Measurements from ENCODE around the gene MARS1. TPM values are rescaled to one million over a fixed set of nuclear protein-coding genes. Genes with fewer than 3 reads are reported as not detected.
"Not testable (repeated sequence)": the region's sequence is repeated elsewhere in the genome, so short reads cannot be mapped to it uniquely, and the experiment has no call there.

Gene MARS1
- total RNA-seq (2014; rRNA removed; shearing (Covaris generic)): 79.7 and 94.8 TPM in 2 replicates

- peak; percentile 95 for DNase-seq (ENCODE audit: low read depth)
Observed at GRCh38 chr12:57487597-57488401, at the start of gene MARS1. Gene MARS1 (plus strand): TSS chr12:57488068. CDS start chr12:57488091, 23 bp downstream.

DNA sequence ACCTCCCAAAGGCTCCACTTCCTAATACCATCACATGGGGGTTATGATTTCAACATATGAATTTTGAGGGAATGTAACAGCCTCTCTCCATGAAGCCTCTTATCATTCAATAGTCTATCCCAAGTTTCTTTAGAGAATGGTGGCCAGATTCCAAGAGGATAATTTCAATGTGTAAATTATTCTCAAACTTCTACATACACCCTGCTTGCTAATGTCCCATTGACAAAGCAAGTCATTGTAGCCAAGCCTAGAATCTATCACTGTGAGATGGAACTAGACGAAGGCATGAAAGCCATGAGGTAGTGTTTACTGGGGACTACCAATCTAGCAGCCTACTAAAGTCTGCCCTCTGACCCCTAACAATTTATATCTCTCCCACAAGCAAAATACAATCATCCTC lies 49.5 kb upstream of the MARS1 start:
- DNase-seq (ENCODE audit: low read depth): no peak

DNA sequence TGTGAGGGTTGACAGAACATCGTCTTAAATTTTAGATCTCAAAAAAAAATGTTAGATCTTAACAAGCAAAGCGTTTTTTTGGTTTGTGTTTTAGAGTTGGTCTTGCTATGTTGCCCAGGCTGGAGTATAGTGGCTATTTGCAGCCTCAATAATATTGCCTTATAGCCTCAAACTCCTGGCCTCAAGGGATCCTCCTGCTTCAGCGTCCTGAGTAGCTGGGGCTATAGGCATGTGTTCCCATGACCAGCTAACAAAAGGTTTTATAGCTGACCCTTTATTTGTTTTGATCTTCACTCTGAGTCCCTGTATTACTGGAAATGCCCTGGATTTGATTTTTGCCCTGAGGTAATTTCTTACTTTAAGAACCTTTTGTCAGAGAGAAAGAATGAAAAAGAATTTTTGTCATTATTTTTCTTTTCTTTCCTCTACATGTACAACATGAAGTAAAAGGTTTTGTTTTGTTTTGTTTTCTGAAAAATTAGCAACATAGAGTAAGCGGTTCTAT lies 48.1 kb upstream of the MARS1 start:
- DNase-seq (ENCODE audit: low read depth): no peak

- not testable (repeated sequence) for DNase-seq (ENCODE audit: low read depth)
Observed at GRCh38 chr12:57441393-57441792, 46.5 kb upstream of the MARS1 start.

DNA sequence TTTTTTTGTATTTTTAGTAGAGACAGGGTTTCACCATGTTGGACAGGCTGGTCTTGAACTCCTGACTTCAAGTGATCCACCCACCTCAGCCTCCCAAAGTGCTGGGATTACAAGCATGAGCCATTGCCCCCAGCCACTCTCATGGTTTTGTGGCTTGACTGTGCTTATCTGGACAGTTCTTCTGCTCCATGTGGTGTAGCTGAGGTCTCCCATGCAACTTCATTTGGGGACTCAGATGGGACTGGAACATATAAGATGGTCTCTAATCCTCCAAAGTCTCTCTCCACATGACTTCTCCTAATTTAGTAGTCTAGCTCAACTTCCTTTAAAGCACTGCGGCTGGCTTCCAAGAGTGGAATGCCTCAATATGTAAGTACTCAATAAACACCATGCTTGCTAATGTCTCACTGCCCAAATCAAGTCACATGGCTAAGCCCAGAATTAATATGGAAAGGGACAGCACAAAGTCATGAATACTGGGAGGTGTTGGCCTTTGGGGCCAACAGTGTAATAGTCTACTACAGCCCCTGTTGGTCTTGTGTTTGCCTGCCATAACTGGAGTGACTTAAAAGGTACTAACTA lies 45.9 kb upstream of the MARS1 start:
- DNase-seq (ENCODE audit: low read depth): no peak

DNA sequence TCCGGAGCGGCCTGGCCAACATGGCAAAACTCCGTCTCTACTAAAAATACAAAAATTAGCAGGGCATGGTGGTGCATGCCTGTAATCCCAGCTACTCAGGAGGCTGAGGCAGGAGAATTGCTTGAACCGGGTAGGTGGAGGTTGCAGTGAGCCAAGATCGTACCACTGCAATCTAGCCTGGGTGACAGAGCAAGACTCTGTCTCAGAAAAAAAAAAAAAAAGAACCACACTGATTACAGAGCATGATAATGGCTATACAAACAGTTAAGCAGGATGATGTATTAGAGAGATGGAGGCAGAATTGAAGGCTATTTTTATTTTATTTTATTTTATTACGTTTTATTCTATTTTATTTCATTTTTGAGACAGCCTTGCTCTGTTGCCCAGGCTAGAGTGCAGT lies 43.5 kb upstream of the MARS1 start:
- not testable (repeated sequence) for DNase-seq (ENCODE audit: low read depth)

GRCh38 chr12:57444744-57445143 lies 43.1 kb upstream of the MARS1 start:
- no peak for DNase-seq (ENCODE audit: low read depth)

GRCh38 chr12:57446292-57446960 lies 41.4 kb upstream of the MARS1 start:
- DNase-seq (ENCODE audit: low read depth): no peak

DNA sequence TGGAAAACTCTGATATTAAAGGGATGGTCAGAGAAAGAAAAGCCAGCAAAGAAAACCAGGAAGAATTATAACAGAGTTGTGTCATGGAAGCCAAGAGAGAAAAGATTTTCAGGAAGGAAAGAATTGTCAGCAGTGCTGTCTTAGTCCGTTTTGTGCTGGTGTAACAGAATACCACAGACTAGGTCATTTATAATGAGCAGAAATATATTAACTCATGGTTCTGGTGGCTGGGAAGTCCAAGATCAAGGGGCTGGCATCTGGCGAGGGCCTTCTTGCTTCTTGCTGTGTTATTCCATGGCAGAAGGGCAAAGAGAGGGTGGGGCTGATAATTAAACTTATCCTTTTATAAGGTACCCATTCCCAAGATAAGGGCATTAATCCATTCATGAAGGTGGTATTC lies 39.2 kb upstream of the MARS1 start:
- no peak for DNase-seq (ENCODE audit: low read depth)

DNA sequence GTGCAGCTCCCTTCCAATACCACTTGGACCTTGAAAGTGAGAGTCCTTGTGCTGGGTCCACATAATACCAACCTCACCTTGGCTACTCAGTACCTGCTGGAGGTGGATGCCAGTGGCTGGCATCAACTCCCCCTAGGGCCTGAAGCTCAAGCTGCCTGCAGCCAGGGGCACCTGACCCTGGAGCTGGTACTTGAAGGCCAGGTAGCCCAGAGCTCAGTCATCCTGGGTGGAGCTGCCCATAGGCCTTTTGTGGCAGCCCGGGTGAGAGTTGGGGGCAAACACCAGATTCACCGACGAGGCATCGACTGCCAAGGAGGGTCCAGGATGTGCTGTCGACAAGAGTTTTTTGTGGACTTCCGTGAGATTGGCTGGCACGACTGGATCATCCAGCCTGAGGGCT lies 38.5 kb upstream of the MARS1 start:
- DNase-seq (ENCODE audit: low read depth): no peak

DNA sequence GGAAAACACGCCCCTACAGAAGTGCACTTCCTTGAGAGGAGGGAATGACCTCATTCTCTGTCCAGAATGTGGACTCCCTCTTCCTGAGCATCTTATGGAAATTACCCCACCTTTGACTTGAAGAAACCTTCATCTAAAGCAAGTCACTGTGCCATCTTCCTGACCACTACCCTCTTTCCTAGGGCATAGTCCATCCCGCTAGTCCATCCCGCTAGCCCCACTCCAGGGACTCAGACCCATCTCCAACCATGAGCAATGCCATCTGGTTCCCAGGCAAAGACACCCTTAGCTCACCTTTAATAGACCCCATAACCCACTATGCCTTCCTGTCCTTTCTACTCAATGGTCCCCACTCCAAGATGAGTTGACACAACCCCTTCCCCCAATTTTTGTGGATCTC lies 37.8 kb upstream of the MARS1 start:
- DNase-seq (ENCODE audit: low read depth): no peak

- no peak for DNase-seq (ENCODE audit: low read depth)
Observed at GRCh38 chr12:57451233-57451778, 36.6 kb upstream of the MARS1 start.

GRCh38 chr12:57452181-57452936 lies 35.5 kb upstream of the MARS1 start:
- DNase-seq (ENCODE audit: low read depth): peak; percentile 71

DNA sequence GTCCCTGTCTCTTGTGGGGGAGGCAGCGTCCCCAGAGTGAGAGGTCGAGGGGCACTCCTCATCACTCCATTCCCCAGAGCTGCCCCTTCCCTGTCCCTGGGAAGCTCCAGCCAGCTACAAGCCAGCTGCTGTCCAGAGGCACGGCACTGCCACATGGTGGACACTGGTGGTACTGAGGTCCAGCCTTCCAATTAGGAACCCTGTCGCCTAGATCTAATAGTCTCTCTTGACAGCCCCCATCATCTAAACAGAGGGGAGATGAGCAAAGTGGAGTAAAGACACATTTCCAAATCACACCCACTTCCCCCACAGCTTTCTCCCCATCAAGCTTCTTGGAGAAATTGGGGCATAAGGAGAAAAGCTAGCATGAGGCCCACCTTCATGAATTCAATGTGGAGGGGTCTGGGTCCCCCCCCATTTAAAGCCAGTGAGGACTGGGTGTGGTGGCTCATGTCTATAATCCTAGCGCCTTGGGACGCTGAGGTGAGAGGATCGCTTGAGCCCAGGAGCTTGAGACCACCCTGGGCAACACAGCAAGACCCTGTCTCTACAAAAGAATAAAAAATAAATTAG lies 34.8 kb upstream of the MARS1 start:
- DNase-seq (ENCODE audit: low read depth): peak; percentile 66

DNA sequence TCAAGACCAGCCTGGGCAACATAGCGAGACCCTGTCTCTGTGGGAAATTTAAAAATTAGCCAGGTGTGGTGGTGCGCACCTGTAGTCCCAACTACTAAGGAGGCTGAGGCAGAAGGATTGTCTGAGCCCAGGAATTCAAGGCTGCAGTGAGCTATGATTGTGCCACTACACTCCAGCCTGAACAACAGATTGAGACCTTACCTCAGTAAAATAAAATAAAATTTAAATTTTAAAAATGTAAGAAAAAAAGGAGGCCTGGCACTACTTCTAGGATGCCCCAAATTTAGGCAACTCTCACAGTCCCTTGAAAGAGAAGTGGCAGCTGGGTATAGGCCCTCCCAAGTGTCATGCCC lies 33.7 kb upstream of the MARS1 start:
- no peak for DNase-seq (ENCODE audit: low read depth)

- DNase-seq (ENCODE audit: low read depth): peak; percentile 71
Observed at GRCh38 chr12:57454566-57455373, 33.1 kb upstream of the MARS1 start, which contains the start of gene INHBE. Gene INHBE (plus strand): TSS chr12:57455307. CDS start chr12:57455537, 230 bp downstream.

GRCh38 chr12:57455374-57456144 lies 32.3 kb upstream of the MARS1 start:
- no peak for DNase-seq (ENCODE audit: low read depth)

- DNase-seq (ENCODE audit: low read depth): peak; percentile 36
Observed at GRCh38 chr12:57456145-57456700, 31.6 kb upstream of the MARS1 start.
